Measurements from ENCODE around the gene APOB. TPM values are rescaled to one million over a fixed set of nuclear protein-coding genes. Genes with fewer than 3 reads are reported as not detected.

Gene APOB
- total RNA-seq, 1 experiment from 2014 or later: 0.17 TPM

- no peak for DNase-seq
Observed at GRCh38 chr2:21039979-21040467, 3.9 kb downstream of the APOB start.

GRCh38 chr2:21039080-21039556, 4.8 kb downstream of the APOB start:
- Histone ChIP-seq H3K27me3 (ENCODE audit: control insufficient read depth, insufficient read depth, low read length) (peaks cover 2% of the 10 kb centered on the region; the same call in 1 of the 2 replicates), H3K36me3 (replicated peaks; ENCODE audit: control insufficient read depth, insufficient read depth, low read length) (no peaks in the 10 kb centered on the region), H3K4me3 (ENCODE audit: insufficient read depth, low read depth, low read length) (no peak overlapping the region)
- no peak for DNase-seq

More at GRCh38 chr2:21039979-21040467, 3.9 kb downstream of the APOB start:
- no peak overlapping the region for H3K4me3 ChIP-seq (ENCODE audit: insufficient read depth, low read depth, low read length)
- H3K36me3 ChIP-seq (replicated peaks; ENCODE audit: control insufficient read depth, insufficient read depth, low read length): no peaks in the 10 kb centered on the region
- peaks cover 11% of the 10 kb centered on the region for H3K27me3 ChIP-seq (ENCODE audit: control insufficient read depth, insufficient read depth, low read length)

GRCh38 chr2:21038403-21039073, 5.3 kb downstream of the APOB start:
- H3K4me3 ChIP-seq (ENCODE audit: insufficient read depth, low read depth, low read length): no peak overlapping the region
- no peaks in the 10 kb centered on the region for H3K36me3 ChIP-seq (replicated peaks; ENCODE audit: control insufficient read depth, insufficient read depth, low read length)
- DNase-seq: no peak
- H3K27me3 ChIP-seq (ENCODE audit: control insufficient read depth, insufficient read depth, low read length): no peaks in the 10 kb centered on the region

GRCh38 chr2:21037671-21038108, 6.2 kb downstream of the APOB start:
- Histone ChIP-seq H3K36me3 (replicated peaks; ENCODE audit: control insufficient read depth, insufficient read depth, low read length) (no peaks in the 10 kb centered on the region), H3K4me3 (ENCODE audit: insufficient read depth, low read depth, low read length) (no peak overlapping the region), H3K27me3 (ENCODE audit: control insufficient read depth, insufficient read depth, low read length) (no peaks in the 10 kb centered on the region)
- no peak for DNase-seq

- Histone ChIP-seq H3K36me3 (replicated peaks; ENCODE audit: control insufficient read depth, insufficient read depth, low read length) (no peaks in the 10 kb centered on the region), H3K27me3 (ENCODE audit: control insufficient read depth, insufficient read depth, low read length) (no peaks in the 10 kb centered on the region), H3K4me3 (ENCODE audit: insufficient read depth, low read depth, low read length) (no peak overlapping the region)
- no peak for DNase-seq
Observed at GRCh38 chr2:21036708-21037670, 6.9 kb downstream of the APOB start.

GRCh38 chr2:21035974-21036707, 7.7 kb downstream of the APOB start:
- Histone ChIP-seq H3K36me3 (replicated peaks; ENCODE audit: control insufficient read depth, insufficient read depth, low read length) (no peaks in the 10 kb centered on the region), H3K4me3 (ENCODE audit: insufficient read depth, low read depth, low read length) (no peak overlapping the region), H3K27me3 (ENCODE audit: control insufficient read depth, insufficient read depth, low read length) (no peaks in the 10 kb centered on the region)
- DNase-seq: no peak

- Histone ChIP-seq H3K36me3 (replicated peaks; ENCODE audit: control insufficient read depth, insufficient read depth, low read length) (no peaks in the 10 kb centered on the region), H3K27me3 (ENCODE audit: control insufficient read depth, insufficient read depth, low read length) (no peaks in the 10 kb centered on the region), H3K4me3 (ENCODE audit: insufficient read depth, low read depth, low read length) (no peak overlapping the region)
- DNase-seq: no peak
Observed at GRCh38 chr2:21035282-21035973, 8.4 kb downstream of the APOB start.

- H3K4me3 ChIP-seq (ENCODE audit: insufficient read depth, low read depth, low read length): no peak overlapping the region
- no peak for DNase-seq
- no peaks in the 10 kb centered on the region for H3K27me3 ChIP-seq (ENCODE audit: control insufficient read depth, insufficient read depth, low read length)
- no peaks in the 10 kb centered on the region for H3K36me3 ChIP-seq (replicated peaks; ENCODE audit: control insufficient read depth, insufficient read depth, low read length)
Observed at GRCh38 chr2:21034972-21035279, 8.9 kb downstream of the APOB start.

- DNase-seq: no peak
Observed at GRCh38 chr2:21034156-21034971, 9.5 kb downstream of the APOB start.

GRCh38 chr2:21033237-21034155, 10.4 kb downstream of the APOB start:
- no peak for DNase-seq
- no peak overlapping the region for H3K4me3 ChIP-seq (ENCODE audit: insufficient read depth, low read depth, low read length)
- no peaks in the 10 kb centered on the region for H3K36me3 ChIP-seq (replicated peaks; ENCODE audit: control insufficient read depth, insufficient read depth, low read length)
- no peaks in the 10 kb centered on the region for H3K27me3 ChIP-seq (ENCODE audit: control insufficient read depth, insufficient read depth, low read length)

More at GRCh38 chr2:21034156-21034971, 9.5 kb downstream of the APOB start:
- Histone ChIP-seq H3K27me3 (ENCODE audit: control insufficient read depth, insufficient read depth, low read length) (no peaks in the 10 kb centered on the region), H3K4me3 (ENCODE audit: insufficient read depth, low read depth, low read length) (no peak overlapping the region), H3K36me3 (replicated peaks; ENCODE audit: control insufficient read depth, insufficient read depth, low read length) (no peaks in the 10 kb centered on the region)

GRCh38 chr2:21032338-21033236, 11.3 kb downstream of the APOB start:
- no peak for DNase-seq
- Histone ChIP-seq H3K4me3 (ENCODE audit: insufficient read depth, low read depth, low read length) (no peak overlapping the region), H3K27me3 (ENCODE audit: control insufficient read depth, insufficient read depth, low read length) (no peaks in the 10 kb centered on the region), H3K36me3 (replicated peaks; ENCODE audit: control insufficient read depth, insufficient read depth, low read length) (no peaks in the 10 kb centered on the region)

Data from H7 (cell line).